Stimulated activated CD4-positive, alpha-beta T cell treated with anti-CD3 and anti-CD28 coated beads, Interleukin-4, amount 100 ng/mL, for 1 hour (primary cell): ENCODE measurements around the gene IQUB.
A peak's percentile ranks its signal among the peaks of the same experiment; 100 is the strongest.
"Not testable (repeated sequence)": the region's sequence is repeated elsewhere in the genome, so short reads cannot be mapped to it uniquely, and the experiment has no call there.

Source experiments
- DNase-seq: peaks from one replicate; pipeline ENCODE4 v3.0.0-alpha.2; 2020

Gene IQUB

DNA sequence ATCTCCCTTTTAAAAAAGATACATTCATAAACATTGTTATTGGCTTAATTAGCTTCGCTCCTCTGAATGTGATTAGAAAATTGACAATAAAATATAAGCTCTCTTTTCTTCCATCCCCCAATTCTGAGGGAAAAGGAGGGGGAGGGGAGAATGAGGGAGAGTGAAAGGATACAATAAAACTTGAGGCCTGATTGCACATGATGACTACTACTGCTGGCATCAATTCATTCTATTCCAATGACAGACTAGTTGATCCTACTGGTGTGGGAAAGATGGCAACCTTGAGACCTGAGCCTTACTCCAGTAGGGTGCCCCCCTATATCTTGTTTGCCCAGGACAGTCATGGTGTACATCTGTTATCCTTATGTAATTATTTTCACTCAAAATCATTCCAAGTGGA, 4.5 kb upstream of the IQUB start:
- DNase-seq, result no peak

DNA sequence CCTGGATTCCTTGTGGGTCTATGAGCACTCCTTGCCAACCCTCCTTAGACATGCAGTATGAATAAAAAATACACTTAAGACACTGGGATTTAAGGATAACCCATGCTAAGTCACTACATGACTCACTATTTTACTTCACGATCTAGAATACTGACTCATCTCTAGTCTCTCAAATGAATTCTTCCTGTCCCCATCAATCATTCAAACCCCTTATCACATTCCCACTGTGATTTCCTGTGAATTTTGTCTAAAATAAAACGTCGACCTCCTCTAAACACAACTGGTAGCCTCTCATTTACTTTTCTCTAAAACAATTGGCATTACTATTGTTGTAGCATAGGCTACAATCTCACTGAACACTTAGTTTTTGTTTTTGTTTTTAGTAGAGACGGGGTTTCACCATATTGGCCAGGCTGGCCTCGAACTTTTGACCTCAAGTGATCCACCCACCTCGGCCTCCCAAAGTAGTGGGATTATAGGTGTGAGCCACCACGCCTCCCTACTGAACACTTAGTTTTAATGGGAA, 3.9 kb upstream of the IQUB start:
- no peak for DNase-seq

DNA sequence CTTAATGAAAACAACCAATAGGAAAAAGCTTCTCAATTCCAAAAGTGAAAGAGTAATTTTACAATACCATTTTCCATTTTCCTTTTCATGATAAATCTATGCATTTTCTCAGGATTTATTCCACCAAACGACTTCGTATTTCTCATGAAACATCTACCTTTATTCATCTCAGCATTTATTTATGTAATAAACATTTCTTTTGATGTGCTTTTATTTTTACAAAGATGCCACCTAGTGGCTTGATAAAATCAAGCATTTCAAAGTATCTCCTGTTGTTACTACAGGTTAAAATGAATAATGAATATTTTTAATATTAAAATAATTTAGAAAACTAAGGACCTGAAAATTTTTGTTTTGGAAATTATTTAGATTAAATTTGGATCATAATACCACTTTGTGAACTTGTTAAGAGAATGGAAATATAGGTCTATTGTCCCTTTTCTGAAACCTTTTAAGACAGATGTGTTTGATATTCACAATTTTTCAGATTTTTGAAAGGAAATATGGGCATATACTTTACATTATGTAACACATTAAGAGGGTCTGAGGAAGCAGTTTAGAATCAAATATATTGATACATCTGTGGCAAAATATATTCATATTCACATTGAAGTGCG, 2.7 kb upstream of the IQUB start:
- no peak for DNase-seq

DNA sequence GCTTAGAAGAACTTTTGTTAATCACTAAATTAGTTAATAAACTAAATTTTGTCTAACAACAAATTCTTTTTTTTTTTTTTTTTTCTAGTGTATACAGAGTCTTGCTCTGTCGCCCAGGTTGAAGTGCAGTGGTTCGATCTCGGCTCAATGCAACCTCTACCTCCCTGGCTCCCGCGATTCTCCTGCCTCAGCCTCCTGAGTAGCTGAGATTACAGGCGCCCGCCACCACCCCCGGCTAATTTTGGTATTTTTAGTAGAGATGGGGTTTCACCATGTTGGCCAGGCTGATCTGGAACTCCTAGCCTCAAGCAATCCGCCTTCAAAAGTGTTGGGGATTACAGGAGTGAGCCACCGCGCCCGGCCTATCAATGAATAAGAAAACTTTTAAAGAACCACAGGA, 1.1 kb upstream of the IQUB start:
- no peak for DNase-seq

DNA sequence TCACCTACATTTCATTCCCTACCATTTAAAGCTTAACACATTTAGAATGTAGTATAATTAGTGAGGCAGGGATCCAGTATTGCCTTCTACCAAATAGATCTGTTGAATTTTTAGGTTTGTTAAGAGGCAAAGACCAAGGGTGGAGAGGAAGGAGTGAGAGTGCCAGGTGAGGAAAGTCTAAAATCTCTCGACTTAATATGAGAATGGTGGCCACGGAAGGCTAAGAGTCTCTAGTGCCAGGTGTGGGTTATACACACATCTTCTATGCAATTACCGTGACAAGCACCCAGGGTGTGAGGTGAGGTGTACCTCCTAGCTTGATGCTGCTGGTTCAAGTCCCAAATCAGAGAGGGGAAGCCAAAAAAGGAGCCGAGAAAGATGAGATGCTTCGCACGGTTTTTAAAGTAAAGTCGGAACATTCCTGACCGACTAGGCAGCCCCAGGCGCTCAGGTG, 439 bp downstream of the IQUB start:
- DNase-seq, result no peak

DNA sequence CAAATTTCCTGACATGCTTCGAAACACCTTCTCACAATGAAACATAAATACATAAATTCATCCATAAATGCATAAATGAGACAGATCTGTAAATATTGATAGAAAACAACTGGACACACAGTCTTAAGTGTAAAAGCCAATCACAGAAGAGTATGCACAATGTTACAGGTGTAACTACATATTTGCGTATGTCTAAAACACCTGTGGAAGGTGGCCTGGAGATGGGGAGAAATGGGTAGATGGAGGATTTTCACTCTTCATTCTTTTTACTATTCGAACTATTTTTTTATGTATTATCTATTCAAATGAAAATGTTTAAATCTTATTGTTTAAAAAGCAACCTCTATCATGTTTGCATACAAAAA, 860 bp downstream of the IQUB start:
- no peak for DNase-seq

DNA sequence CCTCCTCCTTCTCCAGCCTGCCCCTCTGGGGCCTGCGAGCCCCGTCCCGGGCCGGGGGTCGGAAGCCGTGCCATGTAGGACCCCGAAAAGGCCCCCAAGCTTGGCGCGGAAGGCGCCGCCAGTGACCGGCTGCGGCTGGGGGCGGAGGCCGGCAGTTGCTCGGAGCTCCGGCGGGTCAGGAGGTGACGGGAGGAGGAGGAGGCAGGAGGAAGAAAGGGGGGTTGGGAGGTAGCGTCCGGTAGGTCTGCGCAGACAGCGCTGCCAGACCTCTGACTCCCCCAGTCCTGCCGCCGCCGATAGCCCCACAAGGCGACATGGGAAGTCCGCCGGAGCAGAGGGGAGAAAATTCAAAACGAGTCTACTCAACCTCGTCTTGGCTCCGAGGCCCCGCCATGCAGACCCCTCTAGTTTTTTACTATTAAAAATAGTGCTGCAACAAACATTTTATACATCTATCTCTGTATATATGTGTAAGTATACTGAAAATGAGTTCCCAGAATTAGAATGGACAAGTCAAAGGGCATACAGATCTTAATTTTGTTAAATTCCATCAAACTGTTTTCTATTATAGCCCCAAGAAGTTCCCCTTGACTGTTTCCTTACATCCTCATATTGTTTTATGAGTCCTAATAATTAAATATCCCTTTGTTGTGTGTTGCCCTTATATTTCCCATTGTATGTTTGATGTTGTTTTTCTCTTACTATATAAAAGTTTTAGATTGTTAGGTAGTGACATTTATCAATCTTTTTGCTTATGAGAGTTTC, 1.4 kb downstream of the IQUB start:
- DNase-seq, result peak; percentile 14

DNA sequence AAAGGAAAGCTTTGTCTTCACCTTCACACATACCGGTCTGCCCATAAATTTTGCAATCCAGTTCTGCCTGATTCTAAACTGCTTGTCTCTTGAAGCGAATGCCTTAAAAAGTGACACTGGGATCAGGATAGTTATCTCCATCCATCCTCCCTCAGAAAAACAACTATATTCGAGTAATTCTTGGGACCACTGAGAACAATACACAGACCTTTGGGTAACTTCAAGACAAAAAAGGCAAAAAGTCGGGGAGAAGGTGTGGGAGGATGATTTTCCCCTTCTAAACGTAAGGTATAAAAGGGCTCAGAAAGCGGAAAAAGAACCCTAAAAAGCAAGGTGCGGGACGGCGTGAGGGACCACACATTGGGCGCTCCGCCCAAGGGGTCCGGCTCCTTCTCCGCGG, 2.1 kb downstream of the IQUB start:
- not testable (repeated sequence) for DNase-seq

DNA sequence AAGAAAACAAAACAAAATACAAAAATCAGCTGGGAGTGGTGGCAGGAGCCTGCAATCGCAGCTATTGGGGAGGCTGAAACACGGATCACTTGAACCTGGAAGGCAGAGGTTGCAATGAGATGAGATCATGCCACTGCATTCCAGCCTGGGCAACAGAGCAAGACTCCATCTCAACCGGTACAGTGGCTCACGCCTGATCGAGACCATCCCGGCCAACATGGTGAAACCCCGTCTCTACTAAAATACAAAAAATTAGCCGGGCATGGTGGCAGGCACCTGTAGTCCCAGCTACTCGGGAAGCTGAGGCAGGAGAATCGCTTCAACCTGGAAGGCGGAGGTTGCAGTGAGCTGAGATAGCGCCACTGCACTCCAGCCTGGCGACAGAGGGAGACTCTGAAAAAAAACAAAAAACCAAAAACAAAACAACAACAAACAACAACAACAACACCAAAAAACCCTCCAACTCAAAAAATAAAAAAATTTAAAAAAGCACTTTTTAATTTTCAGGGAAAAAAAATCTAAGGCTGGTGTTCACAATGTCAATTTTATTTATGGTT, 4.3 kb downstream of the IQUB start:
- DNase-seq, result not testable (repeated sequence)

DNA sequence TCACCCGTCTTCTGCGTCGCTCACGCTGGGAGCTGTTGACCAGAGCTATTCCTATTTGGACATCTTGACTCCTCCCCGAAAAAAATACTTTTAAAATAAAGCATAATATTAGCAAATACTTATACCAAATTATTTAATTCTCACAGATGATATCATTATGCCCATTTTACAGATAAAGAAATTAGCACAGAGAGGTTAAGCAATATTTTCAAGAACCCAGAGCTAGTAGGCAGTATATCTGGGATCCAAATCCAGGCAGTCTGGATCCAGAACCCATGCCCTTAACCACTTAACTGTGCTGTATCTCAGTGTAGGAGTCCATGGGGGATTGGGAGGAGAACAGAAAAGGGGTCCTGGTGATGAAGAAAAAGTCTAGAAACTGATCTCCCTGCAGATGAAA, 6.1 kb downstream of the IQUB start:
- DNase-seq, result no peak

DNA sequence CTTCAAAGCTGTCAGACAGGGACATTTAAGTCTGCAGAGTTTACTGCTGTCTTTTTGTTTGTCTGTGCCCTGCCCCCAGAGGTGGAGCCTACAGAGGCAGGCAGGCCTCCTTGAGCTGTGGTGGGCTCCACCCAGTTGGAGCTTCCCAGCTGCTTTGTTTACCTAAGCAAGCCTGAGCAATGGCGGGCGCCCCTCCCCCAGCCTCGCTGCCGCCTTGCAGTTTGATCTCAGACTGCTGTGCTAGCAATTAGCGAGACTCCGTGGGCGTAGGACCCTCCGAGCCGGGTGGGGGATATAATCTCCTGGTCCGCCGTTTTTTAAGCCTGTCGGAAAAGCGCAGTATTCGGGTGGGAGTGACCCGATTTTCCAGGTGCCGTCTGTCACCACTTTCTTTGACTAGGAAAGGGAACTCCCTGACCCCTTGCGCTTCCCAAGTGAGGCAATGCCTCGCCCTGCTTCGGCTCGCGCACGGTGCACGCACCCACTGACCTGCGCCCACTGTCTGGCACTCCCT, 6.6 kb downstream of the IQUB start:
- not testable (repeated sequence) for DNase-seq

DNA sequence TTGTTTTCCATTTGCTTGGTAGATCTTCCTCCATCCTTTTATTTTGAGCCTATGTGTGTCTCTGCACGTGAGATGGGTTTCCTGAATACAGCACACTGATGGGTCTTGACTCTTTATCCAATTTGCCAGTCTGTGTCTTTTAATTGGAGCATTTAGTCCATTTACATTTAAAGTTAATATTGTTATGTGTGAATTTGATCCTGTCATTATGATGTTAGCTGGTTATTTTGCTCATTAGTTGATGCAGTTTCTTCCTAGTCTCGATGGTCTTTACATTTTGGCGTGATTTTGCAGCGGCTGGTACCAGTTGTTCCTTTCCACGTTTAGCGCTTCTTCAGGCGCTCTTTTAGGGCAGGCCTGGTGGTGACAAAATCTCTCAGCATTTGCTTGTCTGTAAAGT, 7.9 kb downstream of the IQUB start:
- not testable (repeated sequence) for DNase-seq

DNA sequence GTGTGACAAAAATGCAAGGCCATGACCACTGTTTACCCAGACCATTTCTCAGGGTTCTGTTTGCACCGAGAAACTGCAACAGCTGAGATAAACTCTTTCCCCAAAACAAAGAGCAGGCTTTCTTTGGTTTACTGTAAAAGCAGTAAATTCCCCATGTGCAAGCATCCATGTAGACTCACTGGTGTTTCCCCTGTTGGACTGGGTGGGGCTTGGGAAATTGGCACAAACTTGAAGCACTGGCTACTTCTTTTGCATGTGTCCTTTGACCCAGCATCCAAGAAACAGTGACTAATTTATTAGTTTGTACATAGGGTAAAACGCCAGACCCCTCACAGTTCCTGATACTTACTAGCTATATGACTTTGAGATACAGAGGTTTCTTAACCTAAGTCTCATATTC, 12.3 kb downstream of the IQUB start:
- no peak for DNase-seq

DNA sequence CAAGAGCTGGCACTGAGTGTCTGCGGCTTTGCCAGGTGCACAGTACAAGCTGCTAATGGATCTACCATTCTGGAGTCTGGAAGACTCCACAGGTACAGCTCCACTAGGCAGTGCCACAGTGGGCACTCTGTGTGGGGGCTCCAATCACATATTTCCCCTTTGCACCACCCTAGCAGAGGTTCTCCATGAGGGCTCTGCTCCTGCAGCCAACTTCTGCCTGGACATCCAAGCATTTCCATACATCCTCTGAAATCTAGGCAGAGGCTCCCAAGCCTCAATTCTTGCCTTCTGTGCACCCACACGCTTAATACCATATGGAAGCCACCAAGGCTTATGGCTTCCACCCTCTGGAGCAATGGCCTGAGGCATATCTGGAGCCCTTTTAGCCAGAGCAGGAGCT, 29.2 kb downstream of the IQUB start:
- no peak for DNase-seq

DNA sequence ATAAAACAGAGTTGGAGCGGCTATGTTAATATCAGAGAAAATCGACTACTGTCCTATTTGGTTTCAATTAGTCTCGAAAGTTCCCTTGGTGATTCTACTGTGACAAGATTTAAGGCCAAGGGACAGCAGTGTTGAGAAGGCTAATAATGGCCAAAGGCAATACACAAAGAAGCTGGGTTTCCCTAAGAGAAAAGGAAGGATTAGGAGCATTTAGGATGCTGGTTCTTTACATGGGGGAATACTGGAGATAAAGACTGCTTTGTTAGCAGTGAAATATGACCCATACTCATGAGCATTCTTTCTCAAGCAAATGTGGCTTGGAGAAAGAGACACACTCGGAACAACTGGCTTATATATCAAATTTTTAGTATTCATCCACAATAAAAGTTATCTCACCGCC, 32.2 kb downstream of the IQUB start:
- no peak for DNase-seq

DNA sequence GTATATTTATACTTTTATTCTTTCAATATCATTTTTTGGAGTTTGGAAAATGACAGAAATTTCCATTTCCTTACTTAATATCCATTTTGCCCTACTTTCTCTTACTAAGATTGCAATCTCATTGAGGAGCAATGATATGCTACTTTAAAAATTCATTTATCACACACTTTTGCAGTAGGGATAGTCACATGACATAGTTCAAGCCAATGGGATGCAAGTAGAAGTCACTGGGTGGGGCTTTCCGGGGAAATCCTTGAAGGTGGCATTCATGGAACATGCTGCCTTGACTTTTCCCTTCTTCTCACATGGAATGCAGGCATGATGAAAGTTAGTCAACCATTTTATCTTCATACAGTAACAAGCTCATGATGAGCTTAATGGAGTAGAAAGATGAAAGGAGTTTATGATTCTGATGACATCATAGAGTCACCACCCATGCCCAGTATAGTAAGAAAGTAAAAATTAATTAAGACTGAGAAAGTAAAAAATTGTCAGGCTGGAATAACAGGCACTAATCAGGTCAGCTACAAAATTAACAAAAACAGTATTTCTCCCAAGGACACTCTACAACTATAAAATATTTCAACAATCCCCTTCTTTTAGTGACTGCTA, 33.4 kb downstream of the IQUB start:
- DNase-seq, result no peak

DNA sequence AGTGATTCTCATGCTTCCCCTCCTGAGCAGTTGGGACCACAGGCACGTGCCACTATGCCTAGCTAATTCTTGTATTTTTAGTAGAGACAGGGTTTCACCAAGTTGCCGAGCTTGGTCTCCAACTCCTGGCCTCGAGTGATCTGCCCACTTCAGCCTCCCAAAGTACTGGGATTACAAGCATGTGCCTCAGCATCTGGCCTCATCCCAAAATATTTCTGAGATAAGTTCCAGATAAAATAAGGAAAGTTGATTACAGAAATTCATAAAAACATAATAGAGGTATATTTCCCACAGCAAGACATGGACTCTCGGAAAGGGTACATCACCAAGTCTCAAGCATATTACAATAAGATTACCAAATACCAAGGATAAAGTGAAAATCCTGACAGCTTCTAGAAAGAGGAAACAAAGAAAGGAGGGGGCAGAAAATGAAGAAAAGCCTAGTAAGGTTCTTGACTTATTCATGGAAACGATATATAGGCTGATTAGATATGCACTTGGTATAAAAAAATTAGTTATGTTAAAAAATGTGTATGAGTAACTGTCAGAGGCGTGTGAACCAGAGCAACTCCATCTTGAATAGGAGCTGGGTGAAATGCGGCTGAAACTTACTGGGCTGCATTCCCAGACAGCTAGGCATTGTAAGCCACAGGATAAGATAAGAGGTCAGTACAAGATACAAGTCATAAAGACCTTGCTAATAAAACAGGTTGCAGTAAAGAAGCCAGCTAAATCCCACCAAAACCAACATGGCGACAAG, 35.0 kb downstream of the IQUB start:
- DNase-seq, result no peak

DNA sequence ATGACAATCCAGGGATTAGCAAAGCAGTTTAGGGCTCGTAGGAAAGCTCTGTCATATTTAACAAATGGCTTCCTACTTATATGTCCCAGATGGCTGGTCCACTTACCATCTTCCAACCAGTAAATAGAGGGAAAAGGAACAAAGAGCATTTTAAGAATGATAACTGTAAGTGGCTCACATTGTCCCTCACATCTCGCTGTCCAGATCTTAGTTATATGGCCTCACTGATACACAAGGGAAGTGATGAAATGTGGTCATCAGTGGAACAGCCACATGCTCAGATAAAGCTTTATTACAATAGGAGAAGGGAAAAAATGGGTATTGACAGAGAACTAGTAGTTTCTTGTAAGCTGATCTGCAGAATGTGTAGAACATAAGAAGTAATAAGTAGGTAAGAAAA, 35.8 kb downstream of the IQUB start:
- DNase-seq, result no peak

DNA sequence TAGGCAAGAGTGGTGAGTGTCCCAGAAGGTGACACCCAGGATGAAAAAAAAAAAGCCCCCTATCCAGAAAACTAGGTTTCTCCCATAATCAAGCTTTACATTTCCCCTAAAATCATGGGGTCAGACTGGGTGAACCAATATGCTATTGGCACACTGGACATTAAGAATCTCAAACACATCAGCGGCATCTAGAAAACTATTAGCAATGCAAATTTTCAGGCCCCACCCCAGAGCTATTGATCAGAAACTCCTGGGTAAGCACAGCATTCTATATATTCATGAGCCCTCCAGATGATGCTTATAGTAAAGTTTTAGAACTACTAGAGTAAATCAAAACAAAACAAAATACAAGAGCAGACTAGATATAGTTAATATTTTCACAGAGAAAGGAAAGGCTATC, 36.4 kb downstream of the IQUB start:
- DNase-seq, result no peak

DNA sequence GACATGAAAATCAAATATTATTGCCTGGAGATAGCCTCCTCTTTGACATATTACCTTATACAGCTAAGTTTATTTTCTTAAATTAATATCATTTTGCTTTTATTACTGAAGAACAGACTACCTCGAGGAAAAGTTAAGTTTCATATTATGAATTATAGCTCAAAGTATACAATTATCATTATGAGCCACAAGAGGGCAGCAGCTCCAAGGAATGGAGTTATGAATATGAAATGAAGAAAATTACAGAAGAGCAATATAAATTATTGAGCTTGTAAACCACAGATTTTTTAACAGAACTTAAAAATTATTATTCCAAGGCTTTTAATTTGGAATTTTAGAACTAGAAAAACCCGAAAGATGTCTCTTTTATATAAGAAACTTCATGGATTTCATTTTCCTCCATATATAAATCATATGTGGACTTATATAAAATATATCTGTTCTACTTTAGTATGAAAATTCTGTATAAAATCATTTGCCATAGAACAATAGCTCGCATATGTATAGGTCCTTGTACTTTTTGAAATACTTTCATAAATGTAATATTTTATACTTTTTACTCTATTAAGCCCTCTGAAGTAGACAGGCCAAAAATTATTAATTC, 40.1 kb downstream of the IQUB start:
- DNase-seq, result peak; percentile 2

DNA sequence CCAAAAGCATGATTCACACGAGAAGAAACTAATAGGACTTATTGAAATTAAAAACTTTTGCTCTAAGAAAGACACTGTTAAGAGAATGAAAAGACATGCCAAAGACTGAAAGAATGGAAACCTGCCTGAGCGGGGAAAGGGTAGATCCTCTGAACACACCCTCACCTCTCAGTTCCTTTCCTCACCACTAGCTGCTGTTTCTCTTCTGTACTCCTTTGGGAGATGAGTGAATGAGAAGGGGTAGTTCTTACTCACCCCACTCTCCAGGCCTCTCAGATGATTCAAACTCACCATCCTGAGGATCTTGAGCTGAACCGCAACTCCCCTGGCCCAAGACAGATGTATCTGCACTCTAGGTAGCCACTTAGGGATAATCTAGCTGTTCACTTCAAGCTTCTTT, 41.9 kb downstream of the IQUB start:
- DNase-seq, result no peak

DNA sequence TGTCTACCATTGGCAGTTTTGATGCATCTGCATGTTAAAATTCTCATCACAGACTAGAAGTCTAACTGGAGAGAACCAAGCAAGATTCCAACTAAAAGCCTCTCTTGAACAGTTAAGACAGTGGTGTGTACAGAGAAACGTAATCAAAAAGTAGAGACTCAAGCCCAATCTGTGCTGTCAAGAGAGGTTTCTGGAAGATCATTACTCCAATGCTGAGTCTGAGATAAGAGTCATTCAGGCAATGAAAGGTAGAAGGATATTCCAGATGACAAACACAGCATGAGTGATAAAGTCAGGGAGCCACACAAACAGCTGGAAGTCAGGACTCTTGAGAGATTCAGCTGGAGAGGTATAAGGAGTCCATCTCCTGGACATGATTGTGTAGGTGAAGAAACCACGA, 48.7 kb downstream of the IQUB start:
- no peak for DNase-seq
